Activated B cell treated with CpG ODN at 0.5 μM for 24 hours (primary cell): ENCODE results near the gene RANBP9. TPM values are rescaled to one million over a fixed set of nuclear protein-coding genes. Genes with fewer than 3 reads are reported as not detected.

Experiments used
- ATAC-seq: fragments of 200-7000 bp; cut with Tn5 transposase; one replicate; pipeline ENCODE4 v1.10.0; 2021; ENCODE audit warnings: low read depth, mild to moderate bottlenecking, moderate library complexity
- CTCF ChIA-PET: fragments of 350-600 bp; sonication (Branson Sonifier 250); formaldehyde crosslinking; loops from one replicate; lab custom pipeline; 2021; ENCODE audit warnings: antibody characterized with exemption; lab: Charles Lee
- POLR2A ChIA-PET: fragments of 350-600 bp; sonication (Branson Sonifier 250); formaldehyde crosslinking; loops from one replicate; lab custom pipeline; 2021; ENCODE audit warnings: antibody characterized with exemption; lab: Charles Lee
- DNase-seq: peaks from one replicate; pipeline ENCODE4 v3.0.0; 2022
- H3K27ac Mint-ChIP-seq: one replicate; pipeline ENCODE4 v1.8.0; 2020; ENCODE audit warnings: mixed read lengths
- H3K27me3 Mint-ChIP-seq: one replicate; pipeline ENCODE4 v1.8.0; 2021; ENCODE audit warnings: mixed read lengths
- H3K36me3 Mint-ChIP-seq: one replicate; pipeline ENCODE4 v1.8.0; 2021; ENCODE audit warnings: low read depth, mixed read lengths
- H3K4me1 Mint-ChIP-seq: one replicate; pipeline ENCODE4 v1.8.0; 2021; ENCODE audit warnings: mixed read lengths
- H3K4me3 Mint-ChIP-seq: one replicate; pipeline ENCODE4 v1.8.0; 2020; ENCODE audit warnings: mild to moderate bottlenecking, mixed read lengths
- H3K9me3 Mint-ChIP-seq: one replicate; pipeline ENCODE4 v1.8.0; 2020; ENCODE audit warnings: mixed read lengths
- CTCF ChIP-seq: fragments of 200-600 bp; IDR thresholded peaks from one replicate; pipeline ENCODE4 v1.8.0; 2022; ENCODE audit warnings: antibody characterized with exemption, mild to moderate bottlenecking
- intact Hi-C: fragments of 100-400 bp; cut with micrococcal nuclease; formaldehyde crosslinking; loops from one replicate; pipeline ENCODE4 v1.15.1; 2024
- total RNA-seq: library from RNA; stranded (reverse); gene quantifications from 2 replicates; pipeline ENCODE4 v1.2.3, GENCODE V29; 2022

RANBP9 gene
- total RNA-seq, 1 donor from 2014 or later: 34.7 TPM

DNA sequence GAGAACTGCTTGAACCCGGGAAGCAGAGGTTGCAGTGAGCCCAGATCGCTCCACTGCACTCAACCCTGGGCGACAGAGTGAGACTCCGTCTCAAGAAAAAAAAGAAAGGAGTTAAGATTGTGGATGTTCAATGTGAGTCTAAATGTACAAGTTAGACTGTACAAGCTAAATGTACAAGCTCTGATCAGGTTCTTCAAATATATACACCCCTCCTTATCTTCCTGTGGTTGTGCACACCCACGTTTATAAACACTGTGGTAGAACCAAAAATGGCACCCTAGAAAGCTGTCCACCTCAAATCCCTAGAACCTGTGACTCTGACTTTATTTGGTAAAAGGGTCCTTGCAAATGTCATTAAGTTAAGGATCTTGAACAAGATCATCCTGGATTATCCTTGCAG, 11.2 kb upstream of the RANBP9 start:
- POLR2A ChIA-PET: no interaction called here
- Mint-ChIP-seq H3K27ac (no peak overlapping the region), H3K9me3 (peaks cover 2% of the 10 kb centered on the region), H3K4me1 (peaks cover 4% of the 10 kb centered on the region), H3K36me3 (no peaks in the 10 kb centered on the region), H3K4me3 (no peak overlapping the region), H3K27me3 (no peaks in the 10 kb centered on the region)
- DNase-seq: no peak
- intact Hi-C loops: no loop called here
- no peak for ATAC-seq
- no peak for TF ChIP-seq CTCF
- CTCF ChIA-PET: no interaction called here

- ATAC-seq (no peak), DNase-seq (no peak)
- H3K4me3 Mint-ChIP-seq: no peak overlapping the region
- H3K27me3 Mint-ChIP-seq: no peaks in the 10 kb centered on the region
- peaks cover 4% of the 10 kb centered on the region for H3K4me1 Mint-ChIP-seq
- no peak for TF ChIP-seq CTCF
- POLR2A ChIA-PET: no interaction called here
- intact Hi-C loops: no loop called here
- H3K9me3 Mint-ChIP-seq: peaks cover 2% of the 10 kb centered on the region
- no peaks in the 10 kb centered on the region for H3K36me3 Mint-ChIP-seq
- CTCF ChIA-PET: no interaction called here
- H3K27ac Mint-ChIP-seq: no peak overlapping the region
Observed at GRCh38 chr6:13718123-13718458, 6.5 kb upstream of the RANBP9 start.

DNA sequence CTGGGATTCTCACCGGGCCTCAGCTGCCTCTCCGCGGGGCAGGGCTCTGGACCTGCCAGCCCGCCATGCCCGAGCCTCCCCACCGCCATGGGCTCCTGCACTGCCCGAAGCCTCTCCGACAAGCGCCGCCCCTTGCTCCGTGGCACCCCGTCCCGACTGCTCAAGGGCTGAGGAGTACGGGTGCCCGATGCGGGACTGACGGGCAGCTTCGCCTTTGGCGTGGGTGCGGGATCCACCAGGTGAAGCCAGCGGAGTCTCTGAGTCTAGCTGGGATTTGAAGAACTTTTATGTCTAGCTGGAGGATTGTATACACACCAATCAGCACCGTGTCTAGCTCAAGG, 5.3 kb upstream of the RANBP9 start:
- ChIA-PET CTCF (no interaction called here), POLR2A (no interaction called here)
- Mint-ChIP-seq H3K9me3 (peaks cover 2% of the 10 kb centered on the region), H3K27me3 (no peaks in the 10 kb centered on the region), H3K4me3 (no peak overlapping the region), H3K27ac (no peak overlapping the region), H3K36me3 (peaks cover 2% of the 10 kb centered on the region), H3K4me1 (peaks cover 13% of the 10 kb centered on the region)
- intact Hi-C loops: no loop called here
- DNase-seq: no peak
- no peak for TF ChIP-seq CTCF
- no peak for ATAC-seq

- ChIA-PET POLR2A (no interaction called here), CTCF (no interaction called here)
- TF ChIP-seq CTCF: no peak
- ATAC-seq: no peak
- H3K36me3 Mint-ChIP-seq: peaks cover 2% of the 10 kb centered on the region
- DNase-seq: no peak
- no peaks in the 10 kb centered on the region for H3K27me3 Mint-ChIP-seq
- intact Hi-C loops: no loop called here
- peaks cover 13% of the 10 kb centered on the region for H3K4me1 Mint-ChIP-seq
- H3K9me3 Mint-ChIP-seq: peaks cover 2% of the 10 kb centered on the region
- H3K27ac Mint-ChIP-seq: no peak overlapping the region
- H3K4me3 Mint-ChIP-seq: no peak overlapping the region
Observed at GRCh38 chr6:13716225-13716954, 4.8 kb upstream of the RANBP9 start.

- ATAC-seq (no peak), DNase-seq (no peak)
- H3K9me3 Mint-ChIP-seq: peaks cover 2% of the 10 kb centered on the region
- no peak overlapping the region for H3K4me3 Mint-ChIP-seq
- intact Hi-C loops: no loop called here
- H3K27me3 Mint-ChIP-seq: no peaks in the 10 kb centered on the region
- CTCF ChIA-PET: no interaction called here
- H3K27ac Mint-ChIP-seq: no peak overlapping the region
- POLR2A ChIA-PET: no interaction called here
- H3K4me1 Mint-ChIP-seq: peaks cover 13% of the 10 kb centered on the region
- H3K36me3 Mint-ChIP-seq: peaks cover 3% of the 10 kb centered on the region
- no peak for TF ChIP-seq CTCF
Observed at GRCh38 chr6:13715444-13715883, 3.8 kb upstream of the RANBP9 start.
